Measurements from ENCODE around the gene TFEC.
A peak's percentile ranks its signal among the peaks of the same experiment; 100 is the strongest.

- TF ChIP-seq CTCF (IDR thresholded peaks at IDR 0.05; ENCODE audit: poor library complexity): peak; percentile 72
- no peak for TF ChIP-seq EZH2 (IDR thresholded peaks at IDR 0.05; ENCODE audit: borderline replicate concordance)
These were observed 119.9 kb downstream of the TFEC start for GRCh38 chr7:115910541-115911164.

Measured in hepatocyte (in vitro differentiated cells).